ENCODE results near the gene METTL24. TPM values are rescaled to one million over a fixed set of nuclear protein-coding genes. Genes with fewer than 3 reads are reported as not detected.
A peak's percentile ranks its signal among the peaks of the same experiment; 100 is the strongest.

Gene METTL24
- total and polyA plus RNA-seq, 2 donors (not counting 1 experiment from before 2014, with no cell fraction given), result 0.18 to 2.6 TPM

DNA sequence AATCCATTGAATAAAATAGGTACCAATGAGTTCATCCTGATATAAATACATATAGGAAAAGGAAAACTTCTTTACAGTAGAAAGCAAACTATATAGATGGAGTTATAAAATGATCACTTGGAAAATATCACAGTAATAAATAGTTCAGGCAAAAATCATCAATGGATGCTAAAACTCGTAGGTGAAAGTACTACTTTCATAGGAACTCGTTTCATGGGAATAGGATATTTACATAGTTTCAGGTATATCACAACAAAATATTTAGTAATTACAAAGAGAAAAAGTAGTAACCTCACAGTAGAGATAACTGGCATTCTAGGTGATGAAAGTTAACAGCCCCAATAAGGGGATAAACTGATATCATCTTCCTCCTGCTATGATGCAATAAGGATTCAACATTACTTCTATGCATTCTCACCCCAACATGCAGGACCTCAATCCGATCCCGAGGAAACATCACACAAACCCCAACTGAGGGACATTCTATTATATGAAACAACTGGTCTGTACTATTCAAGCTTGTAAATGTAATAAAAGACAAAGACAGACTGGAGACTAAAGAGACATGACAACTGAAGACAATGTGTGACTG lies 43.5 kb upstream of the METTL24 start:
- no peaks in the 10 kb centered on the region for H3K27me3 ChIP-seq (ENCODE audit: control insufficient read depth, insufficient read depth, low read length)
- no peaks in the 10 kb centered on the region for H3K79me2 ChIP-seq (ENCODE audit: control insufficient read depth, insufficient read depth, low read length)
- no peak overlapping the region for H3K4me2 ChIP-seq (ENCODE audit: extremely low read depth, insufficient read depth, low read length)
- no peaks in the 10 kb centered on the region for H3K9me3 ChIP-seq (ENCODE audit: control insufficient read depth, insufficient read depth, low read depth, low read length)
- no peak overlapping the region for H3K9ac ChIP-seq (ENCODE audit: insufficient read depth, low read length)
- H2AFZ ChIP-seq (ENCODE audit: low read length), result no peak overlapping the region
- no peaks in the 10 kb centered on the region for H3K36me3 ChIP-seq (ENCODE audit: control insufficient read depth, insufficient read depth, low read length)
- H4K20me1 ChIP-seq (ENCODE audit: control insufficient read depth, extremely low read depth, insufficient read depth, low read length), result no peaks in the 10 kb centered on the region
- no peak overlapping the region for H3K4me3 ChIP-seq (replicated peaks in 1 of 4; ENCODE audit: control extremely low read depth in 1 of 4, insufficient read depth in 1 of 4, low read depth in 3 of 4, low read length in 4 of 4)
- peaks cover 6% of the 10 kb centered on the region for H3K4me1 ChIP-seq (ENCODE audit: control insufficient read depth, extremely low read depth, insufficient read depth, low read length)
- H3K27ac ChIP-seq (ENCODE audit: insufficient read depth, low read length), result no peak overlapping the region
- TF ChIP-seq, protein P1, sequence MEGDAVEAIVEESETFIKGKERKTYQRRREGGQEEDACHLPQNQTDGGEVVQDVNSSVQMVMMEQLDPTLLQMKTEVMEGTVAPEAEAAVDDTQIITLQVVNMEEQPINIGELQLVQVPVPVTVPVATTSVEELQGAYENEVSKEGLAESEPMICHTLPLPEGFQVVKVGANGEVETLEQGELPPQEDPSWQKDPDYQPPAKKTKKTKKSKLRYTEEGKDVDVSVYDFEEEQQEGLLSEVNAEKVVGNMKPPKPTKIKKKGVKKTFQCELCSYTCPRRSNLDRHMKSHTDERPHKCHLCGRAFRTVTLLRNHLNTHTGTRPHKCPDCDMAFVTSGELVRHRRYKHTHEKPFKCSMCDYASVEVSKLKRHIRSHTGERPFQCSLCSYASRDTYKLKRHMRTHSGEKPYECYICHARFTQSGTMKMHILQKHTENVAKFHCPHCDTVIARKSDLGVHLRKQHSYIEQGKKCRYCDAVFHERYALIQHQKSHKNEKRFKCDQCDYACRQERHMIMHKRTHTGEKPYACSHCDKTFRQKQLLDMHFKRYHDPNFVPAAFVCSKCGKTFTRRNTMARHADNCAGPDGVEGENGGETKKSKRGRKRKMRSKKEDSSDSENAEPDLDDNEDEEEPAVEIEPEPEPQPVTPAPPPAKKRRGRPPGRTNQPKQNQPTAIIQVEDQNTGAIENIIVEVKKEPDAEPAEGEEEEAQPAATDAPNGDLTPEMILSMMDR (conservative IDR thresholded peaks at IDR 0.05 in 1 of 2, IDR thresholded peaks at IDR 0.05 in 1 of 2; ENCODE audit: low read depth in 1 of 2, low read length in 2 of 2), result no peak
- no peak for TF ChIP-seq EZH2 (IDR thresholded peaks at IDR 0.05; ENCODE audit: low read length, missing control alignments)
- DNase-seq (ENCODE audit: low read depth in 2 of 2), result no peak

DNA sequence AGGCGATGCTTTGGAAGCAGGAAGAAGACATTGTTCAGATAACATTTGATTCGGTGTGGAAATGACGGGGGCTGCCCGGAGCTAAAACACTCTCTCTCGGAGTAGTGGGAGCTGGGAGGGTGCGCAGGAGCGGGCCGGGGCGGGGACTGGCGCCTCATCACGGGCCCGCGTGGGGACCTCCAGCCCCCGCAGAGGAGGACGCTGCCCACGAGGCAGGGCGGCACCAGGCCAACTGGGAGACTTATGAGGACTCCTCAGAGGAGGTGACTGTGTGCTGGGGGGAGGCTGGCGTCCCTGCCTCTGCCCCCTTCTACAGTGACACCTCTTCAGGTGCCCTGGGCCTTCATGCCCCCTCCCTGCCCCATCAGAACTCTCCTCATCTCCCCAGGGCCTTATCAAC lies 42.1 kb upstream of the METTL24 start:
- Histone ChIP-seq H3K4me1 (ENCODE audit: control insufficient read depth, extremely low read depth, insufficient read depth, low read length) (peaks cover 6% of the 10 kb centered on the region), H2AFZ (ENCODE audit: low read length) (peak overlapping the region; percentile 94), H4K20me1 (ENCODE audit: control insufficient read depth, extremely low read depth, insufficient read depth, low read length) (no peaks in the 10 kb centered on the region), H3K9me3 (ENCODE audit: control insufficient read depth, insufficient read depth, low read depth, low read length) (no peaks in the 10 kb centered on the region), H3K4me3 (replicated peaks in 1 of 4; ENCODE audit: control extremely low read depth in 1 of 4, insufficient read depth in 1 of 4, low read depth in 3 of 4, low read length in 4 of 4) (peak overlapping the region in 2 of 4 experiments; percentile 31 to 42), H3K79me2 (ENCODE audit: control insufficient read depth, insufficient read depth, low read length) (no peaks in the 10 kb centered on the region), H3K4me2 (ENCODE audit: extremely low read depth, insufficient read depth, low read length) (peak overlapping the region; percentile 70), H3K27me3 (ENCODE audit: control insufficient read depth, insufficient read depth, low read length) (no peaks in the 10 kb centered on the region), H3K36me3 (ENCODE audit: control insufficient read depth, insufficient read depth, low read length) (no peaks in the 10 kb centered on the region), H3K9ac (ENCODE audit: insufficient read depth, low read length) (no peak overlapping the region), H3K27ac (ENCODE audit: insufficient read depth, low read length) (no peak overlapping the region)
- no peak for DNase-seq (ENCODE audit: low read depth in 2 of 2)
- no peak for TF ChIP-seq EZH2 (IDR thresholded peaks at IDR 0.05; ENCODE audit: low read length, missing control alignments)
- TF ChIP-seq, protein P1 (conservative IDR thresholded peaks at IDR 0.05 in 1 of 2, IDR thresholded peaks at IDR 0.05 in 1 of 2; ENCODE audit: low read depth in 1 of 2, low read length in 2 of 2), result no peak

- Histone ChIP-seq H3K4me1 (ENCODE audit: control insufficient read depth, extremely low read depth, insufficient read depth, low read length) (peaks cover 6% of the 10 kb centered on the region), H3K4me3 (replicated peaks in 1 of 4; ENCODE audit: control extremely low read depth in 1 of 4, insufficient read depth in 1 of 4, low read depth in 3 of 4, low read length in 4 of 4) (peak overlapping the region in 3 of 4 experiments; percentile 11 to 42 (median 31)), H3K9ac (ENCODE audit: insufficient read depth, low read length) (peak overlapping the region; percentile 39), H3K27me3 (ENCODE audit: control insufficient read depth, insufficient read depth, low read length) (no peaks in the 10 kb centered on the region), H2AFZ (ENCODE audit: low read length) (peak overlapping the region; percentile 94), H3K4me2 (ENCODE audit: extremely low read depth, insufficient read depth, low read length) (peak overlapping the region; percentile 70), H3K79me2 (ENCODE audit: control insufficient read depth, insufficient read depth, low read length) (no peaks in the 10 kb centered on the region), H3K9me3 (ENCODE audit: control insufficient read depth, insufficient read depth, low read depth, low read length) (no peaks in the 10 kb centered on the region), H3K27ac (ENCODE audit: insufficient read depth, low read length) (peak overlapping the region; percentile 29), H3K36me3 (ENCODE audit: control insufficient read depth, insufficient read depth, low read length) (no peaks in the 10 kb centered on the region), H4K20me1 (ENCODE audit: control insufficient read depth, extremely low read depth, insufficient read depth, low read length) (no peaks in the 10 kb centered on the region)
- DNase-seq (ENCODE audit: low read depth in 2 of 2), result peak in 1 of 2 donors; percentile 11
- TF ChIP-seq, protein P1 (conservative IDR thresholded peaks at IDR 0.05 in 1 of 2, IDR thresholded peaks at IDR 0.05 in 1 of 2; ENCODE audit: low read depth in 1 of 2, low read length in 2 of 2), result no peak
- no peak for TF ChIP-seq EZH2 (IDR thresholded peaks at IDR 0.05; ENCODE audit: low read length, missing control alignments)
Measured at GRCh38 chr6:110399219-110400071, 41.3 kb upstream of the METTL24 start.

Data from fibroblast of lung (primary cell).